LNCaP clone FGC (cell line): ENCODE data around the gene PLEKHM2.
"Not testable (repeated sequence)": the region's sequence is repeated elsewhere in the genome, so short reads cannot be mapped to it uniquely, and the experiment has no call there.

Source experiments
- DNase-seq: peaks from one replicate; pipeline ENCODE4 v3.0.0-alpha.2; 2011; ENCODE audit warnings: low read depth
- H3K4me3 ChIP-seq: 2 replicates; pipeline ENCODE4 v1.5.1; 2011; ENCODE audit warnings: mild to moderate bottlenecking, low read depth, low read length, control low read depth
- TF ChIP-seq, protein P1 (sequence below): IDR thresholded peaks from 2 replicates; pipeline ENCODE4 v1.5.1; 2012; ENCODE audit warnings: mild to moderate bottlenecking; ENCODE audit not compliant: control insufficient read depth, insufficient read depth; ENCODE audit errors: extremely low read depth

PLEKHM2 gene

DNA sequence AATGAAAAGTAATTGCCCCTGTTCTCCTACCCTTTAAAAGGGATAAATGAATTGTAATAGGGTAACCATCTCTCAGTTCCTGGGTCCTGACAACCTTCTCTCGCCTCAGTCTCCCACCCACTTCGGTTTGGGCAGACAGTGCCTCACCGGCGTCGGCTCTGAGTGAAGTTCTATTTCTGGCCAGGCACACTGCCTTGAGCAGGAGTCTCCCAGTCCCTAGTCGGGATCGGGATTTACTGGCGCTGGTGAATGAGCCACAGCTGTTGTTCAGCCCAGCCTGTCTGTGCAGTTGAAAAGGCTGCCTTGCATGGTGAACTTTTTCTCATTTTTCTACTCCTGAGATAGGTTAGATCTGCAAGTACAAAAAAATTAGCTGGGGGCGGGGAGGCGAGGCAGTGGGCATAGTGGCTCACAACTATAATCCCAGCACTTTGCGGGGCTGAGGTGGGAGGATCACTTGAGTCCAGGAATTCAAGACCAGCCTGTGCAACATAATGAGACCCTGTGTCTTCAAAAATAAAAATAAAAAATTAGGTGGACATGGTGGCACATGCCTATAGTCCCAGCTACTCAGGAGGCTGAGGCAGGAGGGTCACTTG is 7.4 kb downstream of the PLEKHM2 start:
- TF ChIP-seq, protein P1, sequence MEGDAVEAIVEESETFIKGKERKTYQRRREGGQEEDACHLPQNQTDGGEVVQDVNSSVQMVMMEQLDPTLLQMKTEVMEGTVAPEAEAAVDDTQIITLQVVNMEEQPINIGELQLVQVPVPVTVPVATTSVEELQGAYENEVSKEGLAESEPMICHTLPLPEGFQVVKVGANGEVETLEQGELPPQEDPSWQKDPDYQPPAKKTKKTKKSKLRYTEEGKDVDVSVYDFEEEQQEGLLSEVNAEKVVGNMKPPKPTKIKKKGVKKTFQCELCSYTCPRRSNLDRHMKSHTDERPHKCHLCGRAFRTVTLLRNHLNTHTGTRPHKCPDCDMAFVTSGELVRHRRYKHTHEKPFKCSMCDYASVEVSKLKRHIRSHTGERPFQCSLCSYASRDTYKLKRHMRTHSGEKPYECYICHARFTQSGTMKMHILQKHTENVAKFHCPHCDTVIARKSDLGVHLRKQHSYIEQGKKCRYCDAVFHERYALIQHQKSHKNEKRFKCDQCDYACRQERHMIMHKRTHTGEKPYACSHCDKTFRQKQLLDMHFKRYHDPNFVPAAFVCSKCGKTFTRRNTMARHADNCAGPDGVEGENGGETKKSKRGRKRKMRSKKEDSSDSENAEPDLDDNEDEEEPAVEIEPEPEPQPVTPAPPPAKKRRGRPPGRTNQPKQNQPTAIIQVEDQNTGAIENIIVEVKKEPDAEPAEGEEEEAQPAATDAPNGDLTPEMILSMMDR, result no peak
- DNase-seq, result no peak
- H3K4me3 ChIP-seq, result no peak overlapping the region

DNA sequence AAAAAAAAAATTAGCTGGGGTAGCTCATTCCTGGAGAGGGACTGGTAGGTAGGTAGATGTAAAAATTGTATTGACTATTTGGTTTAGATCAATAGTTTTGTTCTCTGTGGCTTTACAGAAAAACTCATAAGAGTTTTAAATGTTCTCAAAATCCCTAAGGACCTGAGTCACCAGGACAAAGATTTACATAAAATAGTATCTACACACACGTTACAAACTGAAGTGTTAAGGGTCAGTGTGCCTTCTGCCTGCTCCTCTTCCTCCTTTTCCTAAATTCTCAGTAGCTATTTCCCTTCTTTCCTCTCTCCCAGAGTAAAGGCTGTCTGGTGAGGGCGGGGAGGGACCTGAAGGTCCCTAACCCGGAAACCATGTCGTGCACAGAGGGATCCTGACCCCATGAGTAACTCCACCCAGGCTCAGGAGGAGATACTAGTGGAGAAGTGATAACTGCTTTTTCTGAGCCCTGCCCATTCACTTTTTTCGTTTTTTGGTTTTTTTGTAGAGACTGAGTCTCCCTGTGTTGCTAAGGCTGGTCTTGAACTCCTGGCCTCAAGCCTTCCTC is 8.1 kb downstream of the PLEKHM2 start:
- no peak overlapping the region for H3K4me3 ChIP-seq
- TF ChIP-seq, protein P1, result no peak
- DNase-seq, result no peak

DNA sequence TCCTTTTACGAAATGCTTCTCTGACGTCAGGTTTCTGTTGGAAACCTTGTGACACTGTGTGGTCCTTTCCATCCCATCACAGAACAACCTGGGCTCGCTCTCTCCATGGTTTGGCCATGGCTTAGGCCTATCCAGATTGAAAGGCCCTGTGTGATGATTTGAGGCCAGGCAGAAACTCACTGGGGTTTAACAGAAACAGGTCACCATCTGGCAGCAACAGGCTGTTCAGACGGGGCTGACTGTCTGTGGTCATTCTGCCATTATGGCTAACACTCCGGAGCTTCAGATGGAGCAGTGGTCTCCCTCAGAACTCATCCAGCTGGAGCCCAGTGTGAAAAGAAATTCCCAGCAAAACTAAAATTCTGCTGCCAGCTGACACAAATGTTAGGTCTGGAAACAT is 9.3 kb downstream of the PLEKHM2 start:
- TF ChIP-seq, protein P1, result no peak
- no peak overlapping the region for H3K4me3 ChIP-seq
- DNase-seq, result no peak

DNA sequence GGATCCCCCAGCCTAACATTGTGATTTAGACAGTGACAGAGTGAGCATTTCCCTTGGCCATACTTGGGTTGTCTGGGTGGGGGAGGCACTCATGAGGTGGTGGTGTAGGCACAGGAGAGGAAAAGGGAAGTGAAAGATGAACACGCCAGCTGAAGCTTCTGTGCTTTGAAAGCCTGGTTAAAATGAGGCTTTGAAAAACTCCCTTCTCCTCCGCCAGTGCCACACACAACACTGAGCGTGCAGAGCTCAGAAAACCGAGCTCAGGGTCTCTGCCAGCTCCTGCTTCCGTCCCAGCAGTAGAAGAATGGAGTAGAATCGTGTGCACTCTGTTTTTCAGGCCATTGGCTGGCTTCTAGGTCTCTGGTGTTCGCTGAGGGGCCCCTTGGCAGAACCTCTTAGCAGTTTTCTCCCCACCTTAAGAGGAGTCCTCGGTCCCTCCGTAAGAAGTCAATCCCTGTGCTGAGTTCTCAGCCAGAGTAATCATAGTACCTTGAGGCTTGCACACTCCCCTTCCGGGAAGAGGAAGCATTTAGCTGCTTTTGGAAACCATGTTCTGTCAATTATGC is 12.9 kb downstream of the PLEKHM2 start:
- TF ChIP-seq, protein P1, result no peak
- H3K4me3 ChIP-seq, result no peak overlapping the region
- DNase-seq, result no peak

DNA sequence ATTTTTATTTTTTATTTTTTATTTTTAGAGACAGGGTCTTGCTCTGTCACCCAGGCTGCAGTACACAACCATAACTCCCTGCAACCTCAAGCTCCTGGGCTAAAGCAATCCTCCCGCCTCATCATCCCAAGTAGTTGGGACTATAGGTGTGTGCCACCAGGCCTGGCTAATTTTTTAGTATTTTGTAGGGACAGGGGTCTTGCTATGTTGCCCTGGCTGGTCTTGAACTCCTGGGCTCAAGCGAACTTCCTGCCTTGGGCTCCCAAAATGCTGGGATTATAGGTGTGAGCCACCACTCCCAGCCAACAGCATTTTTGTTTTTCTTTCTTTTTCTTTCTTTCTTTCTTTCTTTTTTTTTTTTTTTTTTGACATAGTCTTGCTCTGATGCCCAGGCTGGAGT is 14.1 kb downstream of the PLEKHM2 start:
- DNase-seq, result no peak
- TF ChIP-seq, protein P1, result no peak
- H3K4me3 ChIP-seq, result no peak overlapping the region

DNA sequence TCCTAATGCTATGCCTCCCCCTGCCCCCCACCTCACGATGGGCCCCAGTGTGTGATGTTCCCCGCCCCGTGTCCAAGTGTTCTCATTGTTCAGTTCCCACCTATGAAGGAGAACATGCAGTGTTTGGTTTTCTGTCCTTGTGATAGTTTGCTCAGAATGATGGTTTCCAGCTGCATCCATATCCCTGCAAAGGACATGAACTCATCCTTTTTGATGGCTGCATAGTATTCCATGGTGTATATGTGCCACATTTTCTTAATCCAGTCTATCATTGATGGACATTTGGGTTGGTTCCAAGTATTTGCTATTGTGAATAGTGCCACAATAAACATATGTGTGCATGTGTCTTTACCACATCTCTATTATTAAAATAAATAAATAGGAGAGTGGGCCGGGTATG is 15.2 kb downstream of the PLEKHM2 start:
- H3K4me3 ChIP-seq, DNase-seq: not testable (repeated sequence)

DNA sequence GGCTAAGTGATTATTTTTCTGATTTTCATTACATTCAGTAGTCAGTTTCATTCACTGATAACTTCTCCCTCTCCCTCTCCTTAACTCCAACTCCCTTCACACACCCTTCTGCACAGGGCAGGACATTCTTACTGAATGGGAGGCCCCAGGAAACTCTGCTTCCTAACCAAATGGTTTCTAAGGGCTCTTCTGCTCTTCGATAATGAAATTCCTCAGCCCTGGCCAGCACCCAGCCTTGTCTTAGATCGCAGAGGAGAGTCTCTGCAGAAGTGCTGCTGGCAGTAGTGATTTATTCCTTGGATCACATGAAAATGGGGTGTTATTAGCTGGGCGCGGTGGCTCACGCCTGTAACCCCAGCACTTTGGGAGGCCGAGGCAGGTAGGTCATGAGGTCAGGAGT is 16.4 kb downstream of the PLEKHM2 start:
- TF ChIP-seq, protein P1, result no peak
- H3K4me3 ChIP-seq, result no peak overlapping the region
- DNase-seq, result no peak
